ENCODE results near the gene ZFYVE28. TPM values are rescaled to one million over a fixed set of nuclear protein-coding genes. Genes with fewer than 3 reads are reported as not detected.

Gene ZFYVE28
- polyA plus RNA-seq, 1 donor, result 7.4 TPM

DNA sequence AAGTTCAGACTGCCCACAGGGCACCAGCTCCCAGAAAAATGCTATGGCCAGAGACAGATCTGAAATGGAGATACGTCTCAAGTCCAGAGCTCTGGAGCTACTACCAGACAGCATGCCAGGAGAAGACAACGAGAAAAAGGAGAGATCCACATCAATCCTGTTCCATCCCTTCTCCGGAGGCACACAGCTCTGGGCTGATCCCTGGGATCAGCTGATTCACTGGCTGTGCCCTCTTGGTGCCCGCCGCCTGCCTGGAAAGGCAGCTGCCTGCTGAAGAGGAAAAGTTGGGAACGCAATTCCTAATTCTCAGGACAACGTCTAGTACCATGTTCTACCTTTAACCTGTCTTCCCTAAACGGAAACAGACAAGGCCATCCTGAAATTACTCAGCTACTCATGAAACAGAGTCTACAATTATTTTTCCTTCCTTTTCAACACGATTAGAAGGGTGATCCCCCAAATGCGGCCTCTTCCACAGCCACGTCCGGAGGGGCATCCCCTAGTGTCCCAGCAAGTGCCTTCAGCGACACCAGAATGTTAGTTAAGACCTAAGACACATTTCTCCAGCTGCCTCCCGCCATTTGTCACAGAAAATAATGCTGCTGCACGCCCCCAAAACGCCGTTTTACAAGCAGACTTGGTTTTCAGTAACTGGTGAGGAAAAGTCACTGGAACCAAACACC, 2.4 kb downstream of the ZFYVE28 start:
- Histone ChIP-seq H3K4me3 (ENCODE audit: low read length) (peak overlapping the region; percentile 39), H3K9me3 (ENCODE audit: control insufficient read depth, low read depth, low read length) (peaks cover 2% of the 10 kb centered on the region), H3K27ac (ENCODE audit: low read length) (no peak overlapping the region), H3K27me3 (ENCODE audit: control insufficient read depth, insufficient read depth, low read length) (peaks cover 59% of the 10 kb centered on the region), H3K36me3 (ENCODE audit: control insufficient read depth, insufficient read depth, low read length) (no peaks in the 10 kb centered on the region), H3K4me1 (ENCODE audit: control insufficient read depth, insufficient read depth, low read length) (peaks cover 57% of the 10 kb centered on the region)
- WGBS (ENCODE audit: insufficient coverage, low lambda C conversion rate), result no CpG with 5 or more reads among the region's 17 CpGs
- no peak for DNase-seq

DNA sequence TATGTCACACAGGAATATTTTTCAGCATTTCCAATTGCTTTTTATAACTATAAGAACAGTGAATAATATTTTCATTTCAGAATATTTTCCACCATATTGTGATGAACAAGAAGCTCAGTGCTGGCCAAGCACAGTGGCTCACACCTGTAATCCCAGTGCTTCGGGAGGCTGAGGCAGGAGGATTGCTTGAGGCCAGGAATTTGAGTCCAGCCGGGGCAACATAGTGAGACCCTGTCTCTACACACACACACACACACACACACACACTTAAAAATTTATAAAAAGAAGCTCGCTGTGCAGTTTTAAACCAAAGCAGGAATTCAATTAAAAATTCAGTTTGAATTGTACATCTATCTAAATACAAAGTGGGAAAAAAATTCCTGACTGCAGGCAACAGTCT, 3.2 kb downstream of the ZFYVE28 start:
- Histone ChIP-seq H3K4me1 (ENCODE audit: control insufficient read depth, insufficient read depth, low read length) (peaks cover 57% of the 10 kb centered on the region), H3K36me3 (ENCODE audit: control insufficient read depth, insufficient read depth, low read length) (no peaks in the 10 kb centered on the region), H3K27me3 (ENCODE audit: control insufficient read depth, insufficient read depth, low read length) (peaks cover 51% of the 10 kb centered on the region), H3K9me3 (ENCODE audit: control insufficient read depth, low read depth, low read length) (peaks cover 2% of the 10 kb centered on the region), H3K27ac (ENCODE audit: low read length) (no peak overlapping the region), H3K4me3 (ENCODE audit: low read length) (no peak overlapping the region)
- no peak for DNase-seq
- WGBS (ENCODE audit: insufficient coverage, low lambda C conversion rate), result 83% methylated on average over 1 of the region's 3 CpGs

DNA sequence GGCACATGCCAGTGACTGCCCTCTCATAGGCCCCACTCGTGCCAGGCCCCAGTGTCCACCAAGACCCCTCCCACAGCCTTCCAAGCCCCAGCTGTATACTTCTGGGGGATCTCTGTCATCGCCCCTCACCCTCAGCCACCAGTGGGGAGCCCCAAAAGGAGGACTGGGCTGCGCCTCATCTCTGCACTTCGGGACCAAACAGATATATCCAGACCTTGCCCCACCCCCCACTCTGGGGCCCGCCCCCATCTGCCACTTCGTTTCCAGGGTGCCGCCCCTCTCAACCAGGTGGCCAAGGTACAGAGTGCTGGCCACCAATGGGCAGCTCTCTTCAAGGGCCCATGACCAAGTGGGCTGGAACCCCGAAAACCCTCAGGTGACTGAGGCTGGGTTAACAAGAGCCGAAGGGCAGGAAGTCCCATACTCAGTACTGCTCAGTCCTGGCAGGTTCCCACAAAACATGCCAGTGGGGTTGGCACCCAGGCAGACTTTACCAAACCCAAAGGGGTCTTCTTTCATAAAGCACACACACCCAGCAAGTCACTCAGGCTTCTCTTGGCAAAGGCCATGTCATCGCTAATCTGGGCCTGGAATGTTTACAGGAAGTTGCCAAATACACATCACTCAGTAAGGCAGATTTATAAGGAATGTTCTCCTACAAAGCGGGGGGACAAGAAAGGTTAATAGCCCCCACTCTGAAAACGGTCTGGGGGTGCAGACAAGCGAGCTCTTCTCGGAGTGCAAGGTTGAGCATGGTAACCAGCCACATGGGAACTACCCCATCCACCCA, 4.4 kb downstream of the ZFYVE28 start:
- Histone ChIP-seq H3K4me3 (ENCODE audit: low read length) (no peak overlapping the region), H3K4me1 (ENCODE audit: control insufficient read depth, insufficient read depth, low read length) (peaks cover 49% of the 10 kb centered on the region), H3K27me3 (ENCODE audit: control insufficient read depth, insufficient read depth, low read length) (peaks cover 39% of the 10 kb centered on the region), H3K27ac (ENCODE audit: low read length) (peak overlapping the region; percentile 86), H3K36me3 (ENCODE audit: control insufficient read depth, insufficient read depth, low read length) (no peaks in the 10 kb centered on the region), H3K9me3 (ENCODE audit: control insufficient read depth, low read depth, low read length) (peaks cover 2% of the 10 kb centered on the region)
- WGBS (ENCODE audit: insufficient coverage, low lambda C conversion rate), result no CpG with 5 or more reads among the region's 14 CpGs
- DNase-seq, result peak; percentile 80 to 83

DNA sequence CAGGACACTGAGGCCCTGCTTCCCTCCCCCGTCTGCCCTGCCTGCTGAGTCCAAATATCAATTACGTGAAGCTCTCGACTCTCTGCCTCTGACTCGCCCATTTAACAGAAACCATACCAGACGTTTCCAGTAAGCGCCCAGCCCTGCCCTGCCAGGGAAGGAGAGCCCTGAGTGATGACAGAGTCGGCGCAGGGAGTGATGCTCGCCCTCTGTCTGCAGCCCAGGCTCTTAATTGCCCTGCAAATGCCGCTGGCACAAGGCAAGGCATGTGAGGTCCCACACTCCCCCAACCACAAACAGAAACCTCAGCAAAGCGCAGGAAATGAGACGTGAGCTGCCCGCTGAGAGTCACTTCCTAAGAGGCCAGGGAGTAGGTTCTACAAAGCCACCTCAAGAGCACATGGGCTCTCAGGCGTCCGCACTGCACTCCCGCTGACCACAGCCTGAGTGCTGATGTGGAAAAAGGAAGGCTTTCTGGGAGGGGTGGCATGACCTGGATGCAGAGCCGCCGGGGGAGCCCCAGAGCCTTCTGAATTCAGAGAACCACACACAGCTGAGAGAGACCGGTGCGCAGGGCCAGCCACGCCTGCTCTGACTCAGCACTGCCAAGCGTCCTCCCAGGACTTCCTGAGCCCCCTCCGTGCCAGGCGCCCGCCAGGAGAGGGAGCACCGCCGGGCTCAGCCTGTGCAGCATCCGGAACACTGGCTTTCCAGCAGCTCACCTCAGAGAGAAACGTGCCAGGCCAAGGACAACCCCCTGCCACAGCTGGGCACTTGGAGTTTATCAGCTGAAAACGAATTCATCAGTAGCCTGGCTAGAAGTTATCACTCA, 5.3 kb downstream of the ZFYVE28 start:
- WGBS (ENCODE audit: insufficient coverage, low lambda C conversion rate), result no CpG with 5 or more reads among the region's 30 CpGs
- H3K4me1 ChIP-seq (ENCODE audit: control insufficient read depth, insufficient read depth, low read length), result peaks cover 49% of the 10 kb centered on the region
- peak overlapping the region; percentile 86 for H3K27ac ChIP-seq (ENCODE audit: low read length)
- peak; percentile 83 to 91 for DNase-seq
- H3K27me3 ChIP-seq (ENCODE audit: control insufficient read depth, insufficient read depth, low read length), result peaks cover 36% of the 10 kb centered on the region
- peaks cover 2% of the 10 kb centered on the region for H3K9me3 ChIP-seq (ENCODE audit: control insufficient read depth, low read depth, low read length)
- no peaks in the 10 kb centered on the region for H3K36me3 ChIP-seq (ENCODE audit: control insufficient read depth, insufficient read depth, low read length)
- H3K4me3 ChIP-seq (ENCODE audit: low read length), result peak overlapping the region; percentile 27

DNA sequence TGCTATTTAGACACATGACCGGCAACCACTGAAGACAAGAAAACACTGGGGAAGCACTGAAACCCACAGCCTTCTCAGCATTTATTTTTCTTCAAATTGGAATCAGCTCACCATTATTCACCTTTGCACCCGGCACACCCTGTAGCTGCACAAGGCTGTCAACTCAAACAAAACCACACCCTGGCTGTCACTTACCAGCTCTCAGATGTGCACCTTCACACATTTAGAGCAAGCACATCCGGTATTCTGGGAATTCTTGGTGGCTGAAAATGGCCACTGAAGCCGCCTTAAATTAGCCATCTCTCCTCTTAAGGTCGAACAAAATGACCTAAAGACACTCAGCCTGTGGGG, 5.9 kb downstream of the ZFYVE28 start:
- Histone ChIP-seq H3K4me1 (ENCODE audit: control insufficient read depth, insufficient read depth, low read length) (peaks cover 43% of the 10 kb centered on the region), H3K9me3 (ENCODE audit: control insufficient read depth, low read depth, low read length) (no peaks in the 10 kb centered on the region), H3K36me3 (ENCODE audit: control insufficient read depth, insufficient read depth, low read length) (no peaks in the 10 kb centered on the region), H3K27ac (ENCODE audit: low read length) (peak overlapping the region; percentile 86), H3K4me3 (ENCODE audit: low read length) (peak overlapping the region; percentile 27), H3K27me3 (ENCODE audit: control insufficient read depth, insufficient read depth, low read length) (peaks cover 30% of the 10 kb centered on the region)
- peak; percentile 87 to 94 for DNase-seq
- no CpG with 5 or more reads among the region's 5 CpGs for WGBS (ENCODE audit: insufficient coverage, low lambda C conversion rate)

DNA sequence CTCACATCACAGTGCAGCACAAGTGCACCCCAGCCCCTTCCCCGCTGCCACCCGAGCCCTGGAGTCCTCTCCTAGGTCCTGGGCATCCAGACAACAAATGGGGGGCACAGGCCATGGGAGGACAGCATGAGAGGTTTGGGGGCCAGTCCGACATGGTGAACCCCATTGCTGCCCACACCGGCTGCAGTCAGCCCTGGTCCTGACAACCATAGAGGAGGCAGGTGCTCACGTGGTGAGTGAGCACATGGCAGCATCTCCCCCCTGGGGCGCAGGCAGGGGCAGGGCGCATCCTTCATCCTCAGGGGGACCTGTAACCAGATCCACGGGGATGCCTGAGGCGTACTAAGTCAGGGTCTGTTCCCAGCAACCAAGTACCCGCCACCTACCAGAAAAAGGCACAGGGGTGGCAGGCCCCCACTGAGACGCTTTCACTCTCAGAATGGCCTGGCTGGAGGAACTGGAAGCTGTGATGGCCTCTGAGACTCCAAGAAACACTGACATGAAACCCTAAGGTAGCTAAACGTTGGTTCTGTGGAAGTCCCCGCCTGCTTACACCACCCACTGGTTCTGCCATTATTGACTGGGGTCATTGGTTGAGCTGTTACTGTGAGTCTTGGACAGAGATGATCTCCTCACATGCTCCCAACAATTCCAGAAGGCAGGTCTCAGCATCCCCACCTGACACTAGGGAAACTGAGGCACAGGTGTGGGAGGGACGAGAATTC, 6.5 kb downstream of the ZFYVE28 start:
- DNase-seq, result no peak
- peaks cover 26% of the 10 kb centered on the region for H3K27me3 ChIP-seq (ENCODE audit: control insufficient read depth, insufficient read depth, low read length)
- peak overlapping the region; percentile 86 for H3K27ac ChIP-seq (ENCODE audit: low read length)
- peaks cover 42% of the 10 kb centered on the region for H3K4me1 ChIP-seq (ENCODE audit: control insufficient read depth, insufficient read depth, low read length)
- H3K36me3 ChIP-seq (ENCODE audit: control insufficient read depth, insufficient read depth, low read length), result no peaks in the 10 kb centered on the region
- no CpG with 5 or more reads among the region's 14 CpGs for WGBS (ENCODE audit: insufficient coverage, low lambda C conversion rate)
- no peaks in the 10 kb centered on the region for H3K9me3 ChIP-seq (ENCODE audit: control insufficient read depth, low read depth, low read length)
- H3K4me3 ChIP-seq (ENCODE audit: low read length), result no peak overlapping the region

DNA sequence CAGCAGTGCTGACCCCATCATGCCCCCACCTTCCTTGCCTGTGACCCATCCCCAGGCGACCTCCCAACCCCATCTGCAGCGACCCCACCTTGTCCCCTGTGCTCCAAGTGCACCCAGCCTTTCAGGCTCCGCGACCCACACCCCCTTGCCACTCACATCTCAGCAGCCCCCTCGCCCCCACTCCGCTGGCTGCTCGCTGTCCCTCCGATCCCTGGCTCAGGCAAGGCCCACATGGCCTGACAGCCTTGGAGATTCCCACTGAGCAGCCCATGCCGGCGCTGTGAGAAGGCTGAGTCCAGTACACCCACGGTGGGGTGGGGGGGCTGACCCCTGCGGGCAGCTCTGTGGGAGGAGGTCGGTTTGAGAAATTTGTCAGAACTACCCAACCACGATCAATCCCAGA, 9.1 kb downstream of the ZFYVE28 start:
- H3K4me3 ChIP-seq (ENCODE audit: low read length), result no peak overlapping the region
- no CpG with 5 or more reads among the region's 14 CpGs for WGBS (ENCODE audit: insufficient coverage, low lambda C conversion rate)
- H3K36me3 ChIP-seq (ENCODE audit: control insufficient read depth, insufficient read depth, low read length), result no peaks in the 10 kb centered on the region
- no peak overlapping the region for H3K27ac ChIP-seq (ENCODE audit: low read length)
- H3K27me3 ChIP-seq (ENCODE audit: control insufficient read depth, insufficient read depth, low read length), result peaks cover 3% of the 10 kb centered on the region
- DNase-seq, result no peak
- H3K4me1 ChIP-seq (ENCODE audit: control insufficient read depth, insufficient read depth, low read length), result peaks cover 29% of the 10 kb centered on the region
- H3K9me3 ChIP-seq (ENCODE audit: control insufficient read depth, low read depth, low read length), result no peaks in the 10 kb centered on the region

DNA sequence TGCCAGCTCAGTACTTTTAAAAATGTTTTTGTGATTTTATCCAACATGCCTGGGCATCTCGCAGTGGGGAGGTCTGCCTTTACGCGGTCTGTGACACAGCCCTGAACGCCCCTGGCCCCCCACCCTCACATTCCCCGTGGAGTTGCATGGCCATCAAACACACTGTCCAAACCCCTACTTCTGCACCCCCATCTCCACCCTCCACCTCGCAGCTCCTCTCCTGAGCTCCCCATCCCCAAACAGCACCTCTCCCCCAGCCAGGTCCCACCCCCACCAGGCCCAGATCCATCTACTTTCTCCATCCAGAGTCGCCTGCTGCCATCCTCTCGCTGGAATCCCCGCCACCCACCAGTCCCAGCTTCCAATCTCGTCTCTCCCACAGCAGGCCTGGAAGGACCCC, 9.5 kb downstream of the ZFYVE28 start:
- H3K27ac ChIP-seq (ENCODE audit: low read length), result no peak overlapping the region
- H3K36me3 ChIP-seq (ENCODE audit: control insufficient read depth, insufficient read depth, low read length), result no peaks in the 10 kb centered on the region
- whole genome bisulfite sequencing (ENCODE audit: insufficient coverage, low lambda C conversion rate), result no CpG with 5 or more reads among the region's 10 CpGs
- H3K4me1 ChIP-seq (ENCODE audit: control insufficient read depth, insufficient read depth, low read length), result peaks cover 25% of the 10 kb centered on the region
- no peak overlapping the region for H3K4me3 ChIP-seq (ENCODE audit: low read length)
- no peak for DNase-seq
- H3K9me3 ChIP-seq (ENCODE audit: control insufficient read depth, low read depth, low read length), result no peaks in the 10 kb centered on the region
- peaks cover under 1% of the 10 kb centered on the region for H3K27me3 ChIP-seq (ENCODE audit: control insufficient read depth, insufficient read depth, low read length)

DNA sequence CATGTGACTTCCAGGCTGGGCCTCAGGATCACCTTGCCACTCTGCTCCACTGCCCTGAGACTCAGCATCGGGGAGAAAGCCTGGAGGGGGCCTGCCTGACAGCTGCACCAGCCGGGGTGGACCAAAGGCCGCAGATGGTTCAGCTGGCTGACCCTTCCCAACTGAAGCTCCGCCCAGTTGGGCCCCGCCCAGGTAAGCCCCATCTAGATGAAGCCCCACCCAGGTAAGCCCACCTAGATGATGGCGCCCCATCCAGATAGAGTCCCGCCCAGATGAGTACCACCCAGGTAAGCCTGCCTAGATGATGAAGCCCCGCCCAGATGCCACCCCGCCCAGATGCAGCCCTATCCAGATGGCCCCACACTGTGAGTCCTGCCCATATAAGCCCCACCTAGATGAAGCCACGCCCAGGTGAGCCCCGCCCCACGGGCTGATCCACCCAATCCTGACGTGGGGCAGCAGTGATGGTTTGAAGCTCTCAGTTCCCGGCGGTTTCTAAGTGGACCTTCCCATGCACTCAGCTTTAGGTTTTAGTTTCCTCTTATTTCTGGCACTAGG, 10.0 kb downstream of the ZFYVE28 start:
- Histone ChIP-seq H3K36me3 (ENCODE audit: control insufficient read depth, insufficient read depth, low read length) (no peaks in the 10 kb centered on the region), H3K4me3 (ENCODE audit: low read length) (no peak overlapping the region), H3K27me3 (ENCODE audit: control insufficient read depth, insufficient read depth, low read length) (no peaks in the 10 kb centered on the region), H3K9me3 (ENCODE audit: control insufficient read depth, low read depth, low read length) (no peaks in the 10 kb centered on the region), H3K27ac (ENCODE audit: low read length) (no peak overlapping the region), H3K4me1 (ENCODE audit: control insufficient read depth, insufficient read depth, low read length) (peaks cover 20% of the 10 kb centered on the region)
- no peak for DNase-seq
- no CpG with 5 or more reads among the region's 15 CpGs for WGBS (ENCODE audit: insufficient coverage, low lambda C conversion rate)

DNA sequence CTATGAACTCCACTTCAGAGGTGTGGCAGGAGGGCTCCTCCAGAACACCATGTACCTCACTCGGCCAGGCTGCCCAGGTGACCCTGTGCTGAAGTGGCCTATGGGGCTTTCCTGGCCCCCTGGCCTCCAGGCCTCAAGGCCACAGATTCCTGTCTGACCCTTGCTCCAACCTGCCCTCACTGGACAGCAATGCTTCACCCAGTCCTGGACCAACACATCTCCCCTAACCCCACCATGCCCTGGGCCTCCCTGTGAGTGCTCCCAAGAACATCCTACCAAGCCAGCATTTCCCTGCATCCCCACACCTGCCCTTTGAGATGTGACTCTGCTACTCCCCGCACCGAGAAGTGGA, 10.5 kb downstream of the ZFYVE28 start:
- DNase-seq, result no peak
- H3K4me1 ChIP-seq (ENCODE audit: control insufficient read depth, insufficient read depth, low read length), result peaks cover 16% of the 10 kb centered on the region
- H3K4me3 ChIP-seq (ENCODE audit: low read length), result no peak overlapping the region
- no CpG with 5 or more reads among the region's 3 CpGs for WGBS (ENCODE audit: insufficient coverage, low lambda C conversion rate)
- H3K9me3 ChIP-seq (ENCODE audit: control insufficient read depth, low read depth, low read length), result no peaks in the 10 kb centered on the region
- no peak overlapping the region for H3K27ac ChIP-seq (ENCODE audit: low read length)
- H3K36me3 ChIP-seq (ENCODE audit: control insufficient read depth, insufficient read depth, low read length), result no peaks in the 10 kb centered on the region
- H3K27me3 ChIP-seq (ENCODE audit: control insufficient read depth, insufficient read depth, low read length), result no peaks in the 10 kb centered on the region
